ENCODE measurements around the gene NUP188. TPM values are rescaled to one million over a fixed set of nuclear protein-coding genes. Genes with fewer than 3 reads are reported as not detected.

NUP188 gene
- total RNA-seq, 4 donors from 2014 or later = 18.0 to 79.3 (median 38.4) TPM

- DNase-seq = no peak
- no peak for TF ChIP-seq POLR2A (IDR thresholded peaks at IDR 0.05)
- no peak for TF ChIP-seq CTCF (IDR thresholded peaks at IDR 0.05)
- no peak for TF ChIP-seq POLR2AphosphoS5 (IDR thresholded peaks at IDR 0.05)
- TF ChIP-seq EP300 (IDR thresholded peaks at IDR 0.05; ENCODE audit: low read depth) = no peak
- 66 to 80% methylated on average over 1 to 2 of the region's 2 CpGs for WGBS, 2 donors (ENCODE audit: low coverage in 1 of 2)
- Histone ChIP-seq H3K27me3 (no peaks in the 10 kb centered on the region), H3K4me3 (no peak overlapping the region), H3K27ac (no peak overlapping the region), H3K4me1 (peaks cover 23 to 27% (median 25%) of the 10 kb centered on the region in 4 donors), H3K36me3 (peaks cover 0 to 20% (median 8%) of the 10 kb centered on the region in 4 donors), H3K9me3 (no peaks in the 10 kb centered on the region)
- in situ Hi-C loops (cut with MboI; ENCODE audit: low pct_ligation_motif_present in 1 of 4, low pct_unique_long_range_greater_than_20kb in 1 of 4, low sequenced_read_pairs in 3 of 4) = no loop called here
- intact Hi-C loops (cut with DNase I; ENCODE audit: low total_unique reads) = no loop called here
Measured at GRCh38 chr9:128906741-128907140, 40.8 kb upstream of the NUP188 start.

GRCh38 chr9:128908372-128908771 is 39.1 kb upstream of the NUP188 start:
- H3K36me3 ChIP-seq = peaks cover 0 to 20% (median 8%) of the 10 kb centered on the region in 4 donors
- no peak for DNase-seq
- in situ Hi-C loops (cut with MboI; ENCODE audit: low pct_ligation_motif_present in 1 of 4, low pct_unique_long_range_greater_than_20kb in 1 of 4, low sequenced_read_pairs in 3 of 4) = no loop called here
- no peak for TF ChIP-seq EP300 (IDR thresholded peaks at IDR 0.05; ENCODE audit: low read depth)
- no peak for TF ChIP-seq POLR2AphosphoS5 (IDR thresholded peaks at IDR 0.05)
- TF ChIP-seq CTCF (IDR thresholded peaks at IDR 0.05) = no peak
- TF ChIP-seq POLR2A (IDR thresholded peaks at IDR 0.05) = no peak
- no peak overlapping the region for H3K4me3 ChIP-seq
- H3K27me3 ChIP-seq = no peaks in the 10 kb centered on the region
- no peaks in the 10 kb centered on the region for H3K9me3 ChIP-seq
- intact Hi-C loops (cut with DNase I; ENCODE audit: low total_unique reads) = no loop called here
- H3K27ac ChIP-seq = no peak overlapping the region
- H3K4me1 ChIP-seq = peaks cover 25 to 28% (median 27%) of the 10 kb centered on the region in 4 donors
- WGBS, 2 donors (ENCODE audit: low coverage in 1 of 2) = 97% methylated on average over 21 of the region's 24 CpGs; no CpG with 5 or more reads in 1 of the 2 donors

GRCh38 chr9:128909859-128910258 is 37.6 kb upstream of the NUP188 start:
- WGBS, 2 donors (ENCODE audit: low coverage in 1 of 2) = 84% methylated on average over 4 of the region's 4 CpGs; no CpG with 5 or more reads in 1 of the 2 donors
- peaks cover 28 to 31% (median 30%) of the 10 kb centered on the region in 4 donors for H3K4me1 ChIP-seq
- no peak overlapping the region for H3K4me3 ChIP-seq
- TF ChIP-seq POLR2AphosphoS5 (IDR thresholded peaks at IDR 0.05) = no peak
- no peak for TF ChIP-seq POLR2A (IDR thresholded peaks at IDR 0.05)
- no peak for TF ChIP-seq CTCF (IDR thresholded peaks at IDR 0.05)
- TF ChIP-seq EP300 (IDR thresholded peaks at IDR 0.05; ENCODE audit: low read depth) = no peak
- no peaks in the 10 kb centered on the region for H3K9me3 ChIP-seq
- no peak for DNase-seq
- intact Hi-C loops (cut with DNase I; ENCODE audit: low total_unique reads) = no loop called here
- no peak overlapping the region for H3K27ac ChIP-seq
- H3K27me3 ChIP-seq = no peaks in the 10 kb centered on the region
- in situ Hi-C loops (cut with MboI; ENCODE audit: low pct_ligation_motif_present in 1 of 4, low pct_unique_long_range_greater_than_20kb in 1 of 4, low sequenced_read_pairs in 3 of 4) = no loop called here
- H3K36me3 ChIP-seq = peaks cover 0 to 20% (median 8%) of the 10 kb centered on the region in 4 donors

- Histone ChIP-seq H3K9me3 (no peaks in the 10 kb centered on the region), H3K27ac (peak overlapping the region; percentile 22 to 68 (median 64)), H3K36me3 (peaks cover 0 to 20% (median 8%) of the 10 kb centered on the region in 4 donors), H3K4me3 (no peak overlapping the region), H3K27me3 (no peaks in the 10 kb centered on the region), H3K4me1 (peaks cover 29 to 34% (median 31%) of the 10 kb centered on the region in 4 donors)
- intact Hi-C loops (cut with DNase I; ENCODE audit: low total_unique reads) = no loop called here
- WGBS, 2 donors (ENCODE audit: low coverage in 1 of 2) = 92% methylated on average over 6 of the region's 6 CpGs; no CpG with 5 or more reads in 1 of the 2 donors
- no peak for DNase-seq
- in situ Hi-C loops (cut with MboI; ENCODE audit: low pct_ligation_motif_present in 1 of 4, low pct_unique_long_range_greater_than_20kb in 1 of 4, low sequenced_read_pairs in 3 of 4) = no loop called here
- TF ChIP-seq POLR2A (IDR thresholded peaks at IDR 0.05) = no peak
- TF ChIP-seq CTCF (IDR thresholded peaks at IDR 0.05) = no peak
Measured at GRCh38 chr9:128910906-128911305, 36.6 kb upstream of the NUP188 start.

Measured in transverse colon (tissue), 4 donors.